HG02943 (cell line): ENCODE data around the gene TMEM50A.
"Not testable (repeated sequence)": the region's sequence is repeated elsewhere in the genome, so short reads cannot be mapped to it uniquely, and the experiment has no call there.

Source experiments
- ATAC-seq: cut with Tn5 transposase; IDR thresholded peaks from one replicate; pipeline ENCODE4 v1.9.1; 2021; ENCODE audit warnings: mild to moderate bottlenecking, low read depth, moderate library complexity; ENCODE audit not compliant: unreplicated experiment

The TMEM50A gene

DNA sequence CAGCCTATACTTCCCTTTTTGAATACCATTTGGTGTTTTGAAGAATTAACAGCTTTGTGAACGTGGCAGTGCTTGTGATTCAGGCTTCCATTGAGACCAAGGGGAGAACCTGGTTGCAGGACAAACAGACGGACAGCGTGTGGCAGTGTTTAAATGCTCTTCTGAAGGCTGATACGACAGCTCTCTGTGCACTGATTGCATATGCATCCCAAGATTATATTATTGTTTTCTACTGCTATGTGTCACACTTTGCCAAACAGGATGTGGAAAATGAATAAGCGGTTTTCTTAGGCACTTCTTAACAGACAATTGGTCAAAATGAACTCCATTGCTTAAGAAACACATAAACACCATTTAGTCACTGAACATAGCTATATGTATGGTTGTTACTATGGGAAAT lies 8.2 kb upstream of the TMEM50A start:
- not testable (repeated sequence) for ATAC-seq

DNA sequence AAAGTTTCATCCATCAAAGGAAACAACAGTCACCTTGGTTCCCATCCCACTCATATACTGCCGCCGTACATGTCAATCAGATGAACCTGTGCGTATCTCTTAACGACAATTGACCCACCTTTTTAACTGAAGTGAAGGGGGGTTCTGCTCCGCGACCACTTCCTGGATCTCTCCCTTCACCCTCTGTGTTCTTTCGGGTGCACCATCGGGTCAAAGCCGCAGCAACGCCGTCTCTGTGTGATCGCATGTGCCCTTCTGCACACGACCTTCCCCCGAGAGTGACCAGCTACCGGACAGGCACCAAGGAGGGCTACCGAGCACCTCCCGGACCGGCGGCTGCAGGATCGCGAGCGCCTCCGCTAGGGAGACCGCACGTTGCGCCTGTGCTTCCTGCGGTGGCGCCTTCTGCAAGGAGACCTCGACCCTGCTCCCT lies 1.2 kb upstream of the TMEM50A start:
- peak; percentile 15 for ATAC-seq

DNA sequence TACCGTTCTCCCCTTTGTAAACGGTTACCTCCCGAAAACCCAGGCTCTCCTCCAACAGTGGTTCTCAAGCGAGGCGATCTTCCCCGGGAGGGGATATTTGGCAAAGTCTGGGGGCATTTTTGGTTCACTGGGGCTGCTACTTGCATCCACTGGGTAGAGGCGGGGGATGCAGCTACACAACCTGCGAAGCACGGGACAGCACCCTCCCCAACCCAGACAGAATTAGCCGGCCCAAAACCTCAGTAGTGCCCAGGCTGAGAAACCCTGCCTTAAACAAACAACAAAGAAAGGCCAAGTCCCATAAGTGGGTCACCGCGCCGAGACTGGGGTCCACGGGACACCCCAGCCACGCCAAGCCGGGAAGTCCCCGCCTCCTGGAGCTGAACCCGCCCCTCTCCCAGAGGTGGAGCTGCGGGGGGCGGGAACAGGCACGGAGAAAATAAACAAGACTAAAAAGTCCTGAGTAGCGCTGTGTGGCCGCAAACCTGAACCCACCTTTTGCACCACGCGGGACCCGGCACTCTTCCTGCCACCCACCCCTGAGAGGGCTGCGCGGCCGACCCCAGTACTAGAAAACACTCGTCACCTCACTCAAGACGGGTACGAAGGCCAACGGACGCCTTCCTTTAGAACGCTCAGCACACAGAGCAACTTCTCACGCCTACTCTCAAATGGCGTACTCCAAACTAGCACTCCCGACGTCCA lies 499 bp upstream of the TMEM50A start:
- peak; percentile 22 for ATAC-seq

DNA sequence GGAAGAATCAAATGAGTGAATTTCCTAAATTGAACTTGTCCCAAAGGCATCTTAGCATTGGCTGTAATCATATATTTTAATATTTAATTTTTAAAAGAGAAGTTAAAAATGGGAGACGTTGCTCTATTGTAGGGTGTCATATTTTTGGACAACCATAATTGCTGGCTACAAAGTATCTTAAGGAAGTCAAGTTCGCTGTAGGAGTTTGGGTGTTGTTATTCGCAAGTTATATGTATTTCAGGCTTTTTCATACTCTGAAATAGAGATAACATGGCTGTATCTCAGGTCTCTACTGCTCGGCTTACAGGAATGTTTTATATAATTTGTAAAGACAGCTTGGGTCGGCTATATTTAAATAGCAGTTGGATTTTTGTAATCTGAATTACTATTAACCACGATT lies 852 bp downstream of the TMEM50A start:
- ATAC-seq: no peak

DNA sequence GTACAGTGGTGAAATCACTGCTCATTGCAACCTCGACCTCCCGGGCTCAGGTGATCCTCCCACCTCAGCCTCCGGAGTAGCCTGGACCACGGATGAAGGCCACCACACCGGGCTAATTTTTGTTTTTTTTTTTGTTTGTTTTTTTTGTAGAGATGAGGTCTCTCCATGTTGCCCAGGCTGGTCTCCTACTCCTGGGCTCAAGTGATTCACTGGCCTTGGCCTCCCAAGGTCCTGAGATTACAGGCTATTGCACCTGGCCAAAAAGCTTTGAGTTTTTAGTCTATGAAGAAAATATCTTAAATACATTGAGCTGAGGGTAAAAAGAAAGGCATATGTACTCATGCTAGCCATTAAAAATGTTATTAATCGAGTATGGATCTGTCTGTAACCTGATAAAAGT lies 3.6 kb downstream of the TMEM50A start:
- ATAC-seq: no peak

DNA sequence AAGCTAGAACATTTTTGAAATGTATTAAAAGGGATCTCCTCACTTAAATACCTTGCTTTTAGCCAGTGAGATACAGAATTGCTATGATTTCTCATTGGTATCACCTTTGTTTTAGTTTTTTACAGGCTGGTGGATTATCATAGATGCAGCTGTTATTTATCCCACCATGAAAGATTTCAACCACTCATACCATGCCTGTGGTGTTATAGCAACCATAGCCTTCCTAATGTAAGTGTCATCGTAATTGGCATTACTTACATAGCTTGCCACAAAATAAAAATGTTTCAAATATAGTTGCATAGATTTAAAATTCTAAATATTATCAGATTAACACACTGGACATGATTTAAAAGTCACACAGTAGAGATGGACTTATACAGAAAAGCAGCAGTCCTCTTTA lies 4.7 kb downstream of the TMEM50A start:
- ATAC-seq: no peak

DNA sequence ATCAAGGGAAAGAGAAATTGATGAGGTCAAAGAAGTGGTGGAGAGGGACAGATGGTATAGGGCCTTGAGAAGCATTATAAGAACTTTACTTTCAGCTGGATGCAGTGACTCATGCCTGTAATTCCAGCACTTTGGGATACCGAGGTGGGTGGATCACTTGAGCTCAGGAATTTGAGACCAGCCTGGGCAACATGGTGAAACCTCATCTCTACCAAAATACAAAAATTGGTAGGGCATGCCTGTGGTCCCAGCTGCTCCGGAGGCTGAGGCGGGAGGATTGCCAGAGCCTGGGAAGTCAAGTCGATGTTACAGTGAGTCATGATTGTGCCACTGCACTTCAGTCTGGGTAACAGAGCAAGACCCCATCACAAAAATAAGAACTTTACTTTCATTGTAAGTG lies 5.7 kb downstream of the TMEM50A start:
- ATAC-seq: no peak

DNA sequence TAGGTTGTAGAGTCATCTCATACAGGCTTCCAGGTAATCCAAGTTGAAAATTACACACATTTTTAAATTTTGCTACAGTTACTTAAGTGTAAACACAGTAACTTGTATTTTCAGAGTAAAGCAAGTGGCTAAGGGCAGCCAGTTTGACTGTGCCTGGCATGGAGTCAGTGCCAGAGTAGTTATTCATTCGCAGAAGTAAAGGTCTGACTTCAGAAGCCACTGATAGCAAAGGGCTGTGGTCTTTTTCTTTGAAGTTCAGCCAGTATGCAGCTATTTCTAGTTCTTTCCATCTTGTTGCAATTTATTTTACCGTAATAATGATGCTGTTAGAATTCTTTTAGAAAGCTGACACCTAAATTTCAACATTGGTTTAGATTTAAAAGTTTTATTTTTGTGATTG lies 9.4 kb downstream of the TMEM50A start:
- ATAC-seq: no peak

DNA sequence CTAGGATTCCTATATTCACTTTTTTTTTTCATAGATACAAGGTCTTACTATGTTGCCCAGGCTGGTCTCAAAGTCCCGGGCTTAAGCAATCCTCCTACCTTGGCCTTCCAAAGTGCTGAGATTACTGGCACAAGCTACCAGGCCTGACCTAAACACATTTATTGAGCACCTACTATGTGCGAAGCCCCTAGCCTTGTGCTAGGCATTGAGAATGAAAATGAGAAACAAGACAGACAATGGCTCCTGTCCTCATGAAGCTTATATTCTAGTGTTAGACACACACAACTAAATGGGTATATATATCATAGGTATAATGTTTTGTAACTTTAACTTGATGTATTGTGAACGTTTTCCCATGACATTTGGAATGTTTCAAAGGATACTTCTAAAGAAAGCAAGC lies 11.5 kb downstream of the TMEM50A start:
- no peak for ATAC-seq

DNA sequence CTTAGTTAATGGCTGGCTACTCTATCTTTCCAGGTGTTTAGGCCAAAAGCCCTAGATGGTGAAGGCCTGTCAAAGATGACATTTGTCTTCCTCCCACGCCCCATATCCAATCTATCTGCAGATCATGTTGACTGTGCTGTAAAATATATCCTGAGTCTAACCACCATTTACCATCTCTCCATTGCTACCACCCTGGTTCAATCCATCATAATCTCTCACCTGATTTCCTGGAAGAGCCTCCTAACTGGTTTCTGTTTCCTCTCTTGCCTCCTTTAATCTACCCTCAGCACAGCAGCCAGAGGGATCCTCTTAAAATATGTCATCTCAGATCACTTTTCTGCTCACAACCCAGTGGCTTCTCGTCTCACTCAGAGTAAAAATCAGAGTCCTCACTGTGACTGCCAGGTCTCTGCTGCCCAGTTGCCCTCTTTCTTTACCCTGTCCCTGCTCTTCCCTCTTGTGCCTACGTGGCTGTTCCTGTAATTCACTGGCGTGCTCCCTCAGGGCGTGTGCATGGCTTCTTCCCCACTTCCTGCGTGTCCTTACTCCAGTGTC lies 17.8 kb downstream of the TMEM50A start:
- ATAC-seq: no peak

DNA sequence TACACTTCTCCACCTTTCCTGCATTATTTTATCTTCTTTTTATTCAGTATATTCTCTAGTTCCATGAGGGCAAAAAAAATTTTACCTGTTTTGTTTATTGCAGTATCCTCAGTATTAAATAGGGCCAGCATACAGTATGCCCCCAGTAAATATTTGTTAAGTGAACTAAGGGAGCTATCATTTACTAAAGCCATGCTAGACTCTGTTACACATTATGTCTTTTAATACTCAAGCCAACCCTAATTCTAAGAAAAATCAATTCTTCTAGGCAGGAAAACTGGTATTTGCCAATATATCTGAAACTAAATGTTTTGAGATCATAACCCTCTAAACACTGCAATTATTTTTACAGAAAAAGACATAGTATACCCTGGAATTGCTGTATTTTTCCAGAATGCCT lies 18.3 kb downstream of the TMEM50A start:
- ATAC-seq: no peak

DNA sequence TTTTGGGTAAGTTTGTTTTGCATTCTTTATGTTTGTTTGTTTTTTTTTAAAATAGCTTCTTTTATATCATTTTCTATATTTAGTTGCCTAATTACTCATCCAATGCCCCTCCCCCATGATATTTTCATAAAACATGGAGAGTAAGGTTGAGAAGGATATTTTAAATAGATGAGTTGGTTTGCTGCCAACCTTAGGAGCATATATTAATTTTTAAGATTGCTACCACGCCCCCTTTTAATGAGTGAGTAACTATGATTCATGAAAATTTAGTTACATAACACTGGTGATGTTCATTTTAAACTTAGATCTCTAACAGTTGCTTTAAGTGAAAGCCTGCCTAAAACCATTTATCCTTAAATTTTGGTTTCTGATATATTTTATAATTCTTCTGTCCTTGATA lies 18.7 kb downstream of the TMEM50A start:
- no peak for ATAC-seq

DNA sequence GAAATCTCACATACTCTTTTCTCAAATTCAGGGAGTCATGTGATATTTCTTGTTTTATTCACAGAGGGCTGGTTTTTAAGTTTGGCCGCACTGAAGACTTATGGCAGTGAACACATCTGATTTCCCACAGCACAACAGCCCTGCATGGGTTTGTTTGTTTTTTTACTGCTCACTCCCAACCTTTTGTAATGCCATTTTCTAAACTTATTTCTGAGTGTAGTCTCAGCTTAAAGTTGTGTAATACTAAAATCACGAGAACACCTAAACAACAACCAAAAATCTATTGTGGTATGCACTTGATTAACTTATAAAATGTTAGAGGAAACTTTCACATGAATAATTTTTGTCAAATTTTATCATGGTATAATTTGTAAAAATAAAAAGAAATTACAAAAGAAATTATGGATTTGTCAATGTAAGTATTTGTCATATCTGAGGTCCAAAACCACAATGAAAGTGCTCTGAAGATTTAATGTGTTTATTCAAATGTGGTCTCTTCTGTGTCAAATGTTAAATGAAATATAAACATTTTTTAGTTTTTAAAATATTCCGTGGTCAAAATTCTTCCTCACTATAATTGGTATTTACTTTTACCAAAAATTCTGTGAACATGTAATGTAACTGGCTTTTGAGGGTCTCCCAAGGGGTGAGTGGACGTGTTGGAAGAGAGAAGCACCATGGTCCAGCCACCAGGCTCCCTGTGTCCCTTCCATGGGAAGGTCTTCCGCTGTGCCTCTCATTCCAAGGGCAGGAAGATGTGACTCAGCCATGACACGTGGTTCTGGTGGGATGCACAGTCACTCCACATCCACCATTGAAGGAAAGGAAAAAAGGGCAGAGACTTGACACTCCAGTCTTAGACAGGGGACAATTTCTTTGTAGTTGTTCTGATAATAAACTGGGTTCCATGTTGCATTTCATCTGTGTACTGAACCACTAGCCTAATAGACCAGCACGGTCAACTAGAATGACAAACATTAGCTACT lies 22.8 kb downstream of the TMEM50A start:
- no peak for ATAC-seq

DNA sequence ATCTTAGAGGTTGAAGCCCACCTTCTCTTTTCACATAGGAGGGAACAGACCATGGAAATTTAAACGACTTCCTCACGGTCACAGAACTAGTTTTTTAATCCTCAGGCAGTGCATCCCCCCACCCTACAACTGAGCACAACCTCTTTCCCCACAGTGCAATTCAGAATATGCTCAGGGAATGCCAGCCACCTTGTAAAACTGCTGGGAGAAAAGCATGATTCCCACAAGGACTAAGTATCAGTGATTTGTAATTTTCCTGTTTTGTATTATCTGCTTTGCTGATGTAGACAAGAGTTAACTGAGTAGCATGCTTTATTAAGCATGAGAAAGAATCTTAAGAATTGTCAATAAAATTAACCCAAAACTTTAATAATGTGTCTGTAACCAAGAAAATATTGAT lies 23.8 kb downstream of the TMEM50A start:
- no peak for ATAC-seq

DNA sequence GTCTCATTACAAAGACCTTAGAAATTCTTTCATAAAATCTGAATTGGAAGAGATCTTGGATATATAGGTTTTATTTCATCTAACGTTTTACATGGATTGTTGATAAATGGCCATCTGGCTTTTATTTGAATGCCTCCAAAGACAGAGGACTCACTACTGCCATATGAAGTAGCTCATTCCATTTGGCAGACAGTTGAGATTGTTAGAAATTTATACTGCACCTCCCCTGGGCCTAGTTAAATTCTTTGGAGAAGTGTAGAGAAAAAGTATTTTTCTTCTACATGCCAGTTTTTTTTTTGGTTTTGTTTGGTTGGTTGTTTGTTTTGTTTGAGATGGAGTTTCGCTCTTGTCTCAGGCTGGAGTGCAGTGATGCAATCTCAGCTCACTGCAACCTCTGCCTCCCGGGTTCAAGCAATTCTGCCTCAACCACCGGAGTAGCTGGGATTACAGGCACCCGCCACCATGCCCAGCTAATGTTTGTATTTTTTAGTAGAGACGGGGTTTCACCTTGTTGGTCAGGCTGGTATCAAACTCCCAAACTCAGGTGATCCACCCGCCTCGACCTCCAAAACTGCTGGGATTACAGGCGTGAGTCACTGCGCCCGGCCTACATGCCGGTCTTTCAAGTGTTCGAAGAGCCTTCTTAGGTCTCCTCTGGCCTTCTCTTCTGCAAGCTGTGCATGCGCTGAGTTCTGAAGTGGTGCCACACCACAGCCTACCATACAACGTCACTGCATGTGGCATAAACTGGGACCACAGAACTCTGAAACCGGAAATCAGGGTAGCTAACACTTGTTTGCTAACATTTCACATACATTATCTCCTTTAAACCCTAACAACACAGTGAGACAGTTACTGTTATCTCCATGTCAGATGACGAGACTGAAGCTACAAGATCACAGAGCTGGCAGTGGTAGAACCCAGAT lies 24.8 kb downstream of the TMEM50A start:
- ATAC-seq: not testable (repeated sequence)

DNA sequence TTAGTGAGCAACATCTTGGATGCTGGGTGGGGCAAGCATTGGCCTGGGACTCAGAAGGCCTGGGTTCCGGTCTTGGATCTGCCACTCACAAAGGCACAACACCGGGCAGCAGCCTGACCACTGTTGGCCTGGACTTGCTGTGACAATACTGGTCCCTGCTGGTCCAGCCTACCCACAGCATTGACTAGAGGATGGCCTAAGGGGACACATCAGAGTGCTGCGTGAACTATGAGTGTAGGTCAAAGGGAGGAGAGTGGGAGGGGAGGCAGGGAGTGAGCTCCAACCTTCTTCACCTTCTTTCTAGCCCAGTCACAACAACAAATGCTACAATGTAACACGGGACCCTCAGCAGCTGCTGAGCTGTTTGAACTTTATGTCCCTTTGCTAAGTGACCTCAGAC lies 31.1 kb downstream of the TMEM50A start:
- no peak for ATAC-seq

DNA sequence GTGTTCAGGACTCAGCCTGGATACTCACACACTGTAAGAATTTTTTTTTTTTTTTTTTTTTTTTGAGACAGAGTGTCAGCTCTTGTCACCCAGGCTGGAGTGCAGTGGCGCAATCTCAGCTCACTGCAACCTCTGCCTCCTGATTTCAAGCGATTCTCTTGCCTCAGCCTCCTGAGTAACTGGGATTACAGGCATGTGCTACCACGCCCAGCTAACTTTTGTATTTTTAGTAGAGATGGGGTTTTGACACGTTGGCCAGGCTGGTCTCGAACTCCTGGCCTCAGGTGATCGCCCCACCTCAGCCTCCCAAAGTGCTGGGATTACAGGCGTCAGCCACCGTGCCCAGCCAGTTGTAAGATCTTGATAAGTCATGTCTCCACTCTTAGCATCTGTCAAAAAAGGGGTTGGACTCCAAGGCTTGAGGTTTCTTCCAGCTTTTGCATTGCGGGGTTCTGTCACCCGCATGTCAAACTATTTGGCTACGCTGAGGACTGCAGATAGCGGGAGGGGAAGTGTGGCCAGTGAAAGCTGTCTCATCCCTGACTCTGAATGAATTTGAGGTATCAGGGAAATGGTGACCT lies 31.6 kb downstream of the TMEM50A start:
- ATAC-seq: not testable (repeated sequence)

DNA sequence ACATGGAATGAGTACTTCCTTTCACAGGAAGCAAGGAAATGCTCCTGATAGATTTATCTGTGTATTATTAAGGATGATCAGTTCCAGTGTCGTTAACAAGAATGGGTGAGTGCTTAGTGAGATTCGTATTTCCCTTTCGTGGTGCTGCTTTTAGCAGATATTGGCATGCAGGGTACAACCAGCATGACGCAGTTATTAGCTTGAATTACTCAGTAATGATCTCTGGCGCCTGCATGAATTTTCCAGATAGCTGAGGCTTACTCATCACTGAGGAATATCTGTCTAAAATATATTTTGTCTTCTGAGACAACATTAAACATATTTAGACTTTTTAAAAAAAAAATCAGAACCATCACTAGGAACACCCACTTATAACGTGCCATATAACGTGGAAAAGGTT lies 33.6 kb downstream of the TMEM50A start:
- not testable (repeated sequence) for ATAC-seq

DNA sequence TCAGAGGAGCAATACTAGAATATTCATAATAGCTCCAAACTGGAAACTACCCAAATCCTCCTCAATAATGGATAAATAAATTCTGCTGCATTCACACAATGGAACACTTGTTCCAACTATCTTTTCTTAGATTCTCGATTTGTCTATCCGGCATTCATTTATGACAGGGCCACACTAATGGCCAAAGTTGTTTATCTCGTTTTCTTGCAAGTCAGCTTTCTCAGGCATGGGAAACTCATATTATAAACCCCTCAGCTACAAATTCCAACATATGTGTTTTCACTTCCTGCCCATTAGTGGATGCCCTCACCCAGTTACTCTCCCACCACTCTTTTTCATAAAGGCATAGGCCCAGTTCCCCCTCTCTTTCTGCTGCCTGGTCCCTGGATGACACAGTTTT lies 40.2 kb downstream of the TMEM50A start:
- not testable (repeated sequence) for ATAC-seq

DNA sequence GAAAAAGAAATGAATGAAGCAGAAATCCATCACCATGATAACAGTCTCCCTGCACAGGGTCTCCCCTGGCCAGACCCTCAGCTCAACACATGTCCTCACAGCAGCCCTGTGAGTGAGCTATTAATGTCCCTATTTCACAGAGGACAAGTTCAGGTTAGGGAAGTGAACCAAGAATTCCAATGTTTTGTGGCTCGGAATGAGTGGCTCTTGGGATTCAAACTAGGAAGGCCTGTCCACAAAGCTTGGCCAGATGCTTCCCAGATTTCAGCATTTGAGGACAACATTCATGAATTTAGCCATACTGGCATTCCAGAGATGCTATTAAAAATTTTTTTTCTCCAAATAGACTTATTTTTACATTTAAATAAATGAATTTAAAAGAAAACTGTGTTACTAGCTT lies 44.4 kb downstream of the TMEM50A start:
- not testable (repeated sequence) for ATAC-seq
